ENCODE data around the gene LYPD6B. TPM values are rescaled to one million over a fixed set of nuclear protein-coding genes. Genes with fewer than 3 reads are reported as not detected.

LYPD6B gene
- total and polyA plus RNA-seq, 8 donors = 0.79 to 35.8 (median 24.6) TPM

DNA sequence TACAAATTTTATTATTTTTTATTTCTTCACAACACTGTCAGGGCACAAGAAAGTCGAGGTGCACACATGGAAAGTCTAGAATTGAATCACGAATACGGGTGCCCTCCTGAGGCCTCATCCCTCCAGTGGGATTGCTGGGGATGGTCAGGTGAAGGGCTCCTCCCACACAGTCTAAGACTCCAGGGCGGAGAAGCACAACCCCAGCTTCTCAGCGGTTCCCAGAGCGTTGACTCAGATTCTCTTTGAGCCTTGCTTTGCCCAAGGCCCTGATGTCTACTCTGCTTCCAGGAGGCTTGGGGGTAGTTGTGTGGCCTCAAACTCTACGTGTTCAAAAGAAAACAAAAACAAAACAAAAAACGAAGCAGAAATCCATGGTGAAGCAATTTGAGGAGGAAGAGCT, 108.4 kb downstream of the LYPD6B start:
- intact Hi-C loops (cut with DNase I) = no loop called here
- TF ChIP-seq, protein P1, sequence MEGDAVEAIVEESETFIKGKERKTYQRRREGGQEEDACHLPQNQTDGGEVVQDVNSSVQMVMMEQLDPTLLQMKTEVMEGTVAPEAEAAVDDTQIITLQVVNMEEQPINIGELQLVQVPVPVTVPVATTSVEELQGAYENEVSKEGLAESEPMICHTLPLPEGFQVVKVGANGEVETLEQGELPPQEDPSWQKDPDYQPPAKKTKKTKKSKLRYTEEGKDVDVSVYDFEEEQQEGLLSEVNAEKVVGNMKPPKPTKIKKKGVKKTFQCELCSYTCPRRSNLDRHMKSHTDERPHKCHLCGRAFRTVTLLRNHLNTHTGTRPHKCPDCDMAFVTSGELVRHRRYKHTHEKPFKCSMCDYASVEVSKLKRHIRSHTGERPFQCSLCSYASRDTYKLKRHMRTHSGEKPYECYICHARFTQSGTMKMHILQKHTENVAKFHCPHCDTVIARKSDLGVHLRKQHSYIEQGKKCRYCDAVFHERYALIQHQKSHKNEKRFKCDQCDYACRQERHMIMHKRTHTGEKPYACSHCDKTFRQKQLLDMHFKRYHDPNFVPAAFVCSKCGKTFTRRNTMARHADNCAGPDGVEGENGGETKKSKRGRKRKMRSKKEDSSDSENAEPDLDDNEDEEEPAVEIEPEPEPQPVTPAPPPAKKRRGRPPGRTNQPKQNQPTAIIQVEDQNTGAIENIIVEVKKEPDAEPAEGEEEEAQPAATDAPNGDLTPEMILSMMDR (IDR thresholded peaks at IDR 0.05) = no peak

DNA sequence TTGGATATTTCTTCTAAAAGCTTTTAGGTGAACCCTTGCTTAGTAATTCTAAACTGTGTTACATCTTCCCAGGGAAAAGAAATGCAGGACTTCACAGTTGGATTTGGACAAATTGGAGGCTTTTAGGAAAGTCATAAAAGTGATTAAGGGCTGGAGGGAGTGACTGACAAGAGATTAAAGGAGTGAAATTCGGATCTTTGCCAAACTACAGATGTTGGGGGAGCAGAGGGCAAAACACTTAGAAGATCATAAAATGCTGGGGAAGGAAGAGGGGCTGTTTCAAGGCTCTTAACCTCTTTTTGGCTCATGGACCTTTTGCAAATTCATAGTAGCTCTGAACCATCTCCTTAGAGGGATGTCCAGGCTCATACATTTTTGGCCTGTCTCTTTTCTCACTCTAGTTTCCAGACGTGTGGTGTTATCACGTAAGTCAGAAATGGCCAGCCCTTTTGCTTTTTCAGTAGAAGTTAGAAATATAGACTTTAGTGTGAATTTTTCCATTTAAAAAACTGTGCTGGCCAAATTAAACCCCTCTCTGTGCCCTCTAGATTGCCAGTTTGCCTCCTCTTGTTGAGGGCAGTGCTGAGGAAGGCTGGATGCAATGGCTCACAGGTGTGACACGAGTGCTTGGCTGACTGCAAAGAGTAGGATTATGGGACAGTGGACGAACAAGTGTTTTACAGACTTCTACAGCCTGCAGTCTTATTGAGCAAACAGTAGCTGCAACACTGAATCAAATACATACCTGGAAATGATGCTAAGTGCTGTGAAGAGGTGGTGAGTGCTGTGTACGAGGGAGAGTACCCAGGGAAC, 109.9 kb downstream of the LYPD6B start:
- Histone ChIP-seq H3K9me3 (no peaks in the 10 kb centered on the region), H3K27ac (no peak overlapping the region), H3K36me3 (no peaks in the 10 kb centered on the region), H3K4me3 (no peak overlapping the region), H3K4me1 (peaks cover 0 to 6% of the 10 kb centered on the region in 2 donors), H3K27me3 (no peaks in the 10 kb centered on the region)
- ATAC-seq (peak; percentile 79), DNase-seq (no peak)
- intact Hi-C loops (cut with DNase I) = no loop called here
- TF ChIP-seq, protein P1 (IDR thresholded peaks at IDR 0.05) = no peak

More for the DNA sequence above, 108.4 kb downstream of the LYPD6B start:
- Histone ChIP-seq H3K4me1 (peaks cover 0 to 1% of the 10 kb centered on the region in 2 donors), H3K36me3 (no peaks in the 10 kb centered on the region), H3K27ac (no peak overlapping the region), H3K9me3 (no peaks in the 10 kb centered on the region), H3K27me3 (no peaks in the 10 kb centered on the region), H3K4me3 (no peak overlapping the region)
- no peak for DNase-seq
- no peak for ATAC-seq

DNA sequence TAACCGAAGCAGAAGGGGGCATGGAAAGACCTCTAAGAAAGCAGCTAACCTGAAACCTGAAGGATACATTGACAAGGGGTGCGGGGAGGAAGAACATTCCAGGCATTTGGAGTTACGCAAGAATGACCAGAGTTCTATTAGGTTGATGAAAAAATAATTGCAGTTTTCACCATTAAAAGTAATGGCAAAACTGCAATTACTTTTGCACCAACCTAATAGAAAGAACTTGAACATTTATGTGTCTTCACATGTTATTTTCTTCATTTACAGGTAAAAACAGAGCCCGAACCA, 110.5 kb downstream of the LYPD6B start:
- H3K4me1 ChIP-seq = peaks cover 0 to 6% of the 10 kb centered on the region in 2 donors
- TF ChIP-seq, protein P1 (IDR thresholded peaks at IDR 0.05) = no peak
- H3K4me3 ChIP-seq = no peak overlapping the region
- no peaks in the 10 kb centered on the region for H3K36me3 ChIP-seq
- H3K9me3 ChIP-seq = no peaks in the 10 kb centered on the region
- H3K27me3 ChIP-seq = no peaks in the 10 kb centered on the region
- DNase-seq (no peak), ATAC-seq (no peak)
- H3K27ac ChIP-seq = no peak overlapping the region
- intact Hi-C loops (cut with DNase I) = no loop called here

DNA sequence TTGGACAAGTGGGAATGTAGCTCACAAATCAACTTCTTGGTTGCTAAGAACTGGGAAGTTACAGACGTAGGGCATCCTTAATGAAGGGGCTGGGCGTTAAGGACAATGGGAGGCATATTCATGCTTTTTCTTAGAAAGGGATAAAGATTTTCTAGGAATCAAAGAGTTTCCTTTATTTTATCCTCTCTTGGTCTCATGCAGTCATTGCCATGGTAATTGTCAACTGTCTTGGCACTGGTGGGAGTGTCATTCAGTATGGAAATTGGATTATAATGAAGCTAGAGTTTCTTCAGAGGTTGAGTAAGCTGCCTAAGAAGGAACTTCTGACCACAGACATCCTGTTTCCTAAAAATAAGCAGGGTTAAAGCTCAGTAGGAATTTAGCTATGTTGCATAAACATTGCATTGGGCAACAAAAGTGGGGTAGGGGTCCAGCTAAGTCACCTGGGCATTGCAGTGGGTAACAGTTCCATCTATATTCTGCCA, 114.0 kb downstream of the LYPD6B start:
- H3K4me1 ChIP-seq = peaks cover 0 to 6% of the 10 kb centered on the region in 2 donors
- H3K27me3 ChIP-seq = no peaks in the 10 kb centered on the region
- H3K9me3 ChIP-seq = no peaks in the 10 kb centered on the region
- TF ChIP-seq, protein P1 (IDR thresholded peaks at IDR 0.05) = no peak
- intact Hi-C loops (cut with DNase I) = no loop called here
- H3K4me3 ChIP-seq = no peak overlapping the region
- no peak overlapping the region for H3K27ac ChIP-seq
- peak; percentile 35 for ATAC-seq
- DNase-seq = no peak
- no peaks in the 10 kb centered on the region for H3K36me3 ChIP-seq

DNA sequence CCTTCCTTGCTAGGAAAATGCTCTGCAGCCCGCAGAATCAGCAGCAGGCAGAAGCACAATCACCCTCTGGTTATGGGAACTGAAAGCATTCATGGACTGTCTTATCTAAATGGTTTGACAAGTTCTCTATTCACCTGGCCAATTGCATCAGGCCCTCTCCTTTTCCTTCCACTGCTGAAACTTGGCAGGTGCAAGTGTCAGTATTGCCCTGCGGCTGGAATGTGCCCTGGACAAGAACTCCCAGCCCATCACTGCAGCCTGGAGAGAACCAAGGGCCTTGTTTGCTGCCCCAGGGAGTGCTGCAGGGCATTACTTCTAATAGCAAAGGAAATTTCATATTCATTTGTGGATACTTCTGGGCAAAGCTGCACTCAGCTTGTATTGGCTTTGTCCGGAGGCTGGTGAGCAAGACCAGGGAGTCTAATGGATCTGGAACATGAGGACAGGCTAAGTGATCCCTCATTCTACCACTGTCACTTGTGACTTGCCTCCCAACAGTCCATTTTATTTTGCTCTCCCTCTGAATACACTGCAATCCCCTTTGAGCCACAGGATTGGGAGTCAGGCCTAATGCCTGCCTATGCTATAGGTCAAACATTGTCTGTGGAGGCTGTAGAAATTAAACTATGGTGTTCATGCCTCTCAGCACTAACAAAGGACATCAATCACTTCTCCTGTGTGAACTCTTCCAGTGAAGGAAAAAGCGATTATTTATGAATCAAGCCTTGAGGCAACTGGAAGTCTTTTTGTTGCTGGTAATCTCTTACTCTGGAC, 116.9 kb downstream of the LYPD6B start:
- intact Hi-C loops (cut with DNase I) = no loop called here
- TF ChIP-seq, protein P1 (IDR thresholded peaks at IDR 0.05) = no peak
- no peak overlapping the region for H3K27ac ChIP-seq
- H3K27me3 ChIP-seq = no peaks in the 10 kb centered on the region
- ATAC-seq = no peak
- no peak overlapping the region for H3K4me3 ChIP-seq
- DNase-seq = no peak
- H3K9me3 ChIP-seq = no peaks in the 10 kb centered on the region
- peaks cover 0 to 6% of the 10 kb centered on the region in 2 donors for H3K4me1 ChIP-seq
- H3K36me3 ChIP-seq = no peaks in the 10 kb centered on the region

All from left lung (tissue), 10 donors.